ENCODE data around the gene PCSK2. TPM values are rescaled to one million over a fixed set of nuclear protein-coding genes. Genes with fewer than 3 reads are reported as not detected.

The PCSK2 gene
- total RNA-seq, 1 experiment from 2014 or later = not detected

GRCh38 chr20:17505636-17506517, 279.0 kb downstream of the PCSK2 start:
- TF ChIP-seq CTCF (IDR thresholded peaks at IDR 0.05; ENCODE audit: insufficient read depth in 1 of 2, low read depth in 1 of 2, low read length in 1 of 2, severe bottlenecking in 1 of 2, unreplicated experiment in 1 of 2) = no peak
- H3K9me3 ChIP-seq = no peaks in the 10 kb centered on the region
- no peaks in the 10 kb centered on the region for H3K27me3 ChIP-seq (replicated peaks; ENCODE audit: control insufficient read depth, insufficient read depth, low read length)
- peak overlapping the region; percentile 58 for H3K27ac Mint-ChIP-seq (ENCODE audit: unreplicated experiment)
- intact Hi-C loops (cut with micrococcal nuclease; ENCODE audit: unreplicated experiment) = loop anchor here (1.0 to 10.0 kb wide), 4 partner anchors 13 to 766 kb away; no protein-coding TSS in a partner anchor
- H3K36me3 ChIP-seq (ENCODE audit: control insufficient read depth, insufficient read depth, low read length) = no peaks in the 10 kb centered on the region
- CTCF ChIA-PET = interaction anchor here (0.6 to 2.2 kb wide), 10 partner anchors 8 to 704 kb away, joined by 3 to 9 read pairs (median 4); partner anchors contain the start of gene BFSP1
- H3K4me3 ChIP-seq (ENCODE audit: low read depth, low read length) = peak overlapping the region; percentile 37; the same call in 1 of the 2 replicates
- H3K4me1 ChIP-seq = peaks cover 12% of the 10 kb centered on the region; the same call in 1 of the 2 replicates
- peak overlapping the region; percentile 75 for H3K4me3 Mint-ChIP-seq (ENCODE audit: unreplicated experiment)
- no peaks in the 10 kb centered on the region for H3K9me3 Mint-ChIP-seq (ENCODE audit: unreplicated experiment)
- no peaks in the 10 kb centered on the region for H3K36me3 Mint-ChIP-seq (ENCODE audit: insufficient read depth, unreplicated experiment)
- POLR2A ChIA-PET = no interaction called here
- no peak for DNase-seq
- peaks cover 18% of the 10 kb centered on the region for H3K4me1 Mint-ChIP-seq (ENCODE audit: low read depth, unreplicated experiment)
- H3K27me3 Mint-ChIP-seq (ENCODE audit: insufficient read depth, unreplicated experiment) = no peaks in the 10 kb centered on the region
- BruUV-seq (replicated peaks) = no TSS peak

- Mint-ChIP-seq H3K4me1 (ENCODE audit: low read depth, unreplicated experiment) (peaks cover 18% of the 10 kb centered on the region), H3K27me3 (ENCODE audit: insufficient read depth, unreplicated experiment) (no peaks in the 10 kb centered on the region), H3K27ac (ENCODE audit: unreplicated experiment) (peak overlapping the region; percentile 1), H3K36me3 (ENCODE audit: insufficient read depth, unreplicated experiment) (no peaks in the 10 kb centered on the region), H3K4me3 (ENCODE audit: unreplicated experiment) (no peak overlapping the region), H3K9me3 (ENCODE audit: unreplicated experiment) (no peaks in the 10 kb centered on the region)
- H3K36me3 ChIP-seq (ENCODE audit: control insufficient read depth, insufficient read depth, low read length) = no peaks in the 10 kb centered on the region
- ChIA-PET POLR2A (no interaction called here), CTCF (no interaction called here)
- no peak for DNase-seq
- H3K4me1 ChIP-seq = peaks cover 12% of the 10 kb centered on the region; the same call in 1 of the 2 replicates
- intact Hi-C loops (cut with micrococcal nuclease; ENCODE audit: unreplicated experiment) = loop anchor here (5.0 to 10.0 kb wide), 2 partner anchors 388 to 765 kb away; no protein-coding TSS in a partner anchor
- TF ChIP-seq CTCF (IDR thresholded peaks at IDR 0.05; ENCODE audit: insufficient read depth in 1 of 2, low read depth in 1 of 2, low read length in 1 of 2, severe bottlenecking in 1 of 2, unreplicated experiment in 1 of 2) = no peak
- no TSS peak for BruUV-seq (replicated peaks)
- H3K9me3 ChIP-seq = no peaks in the 10 kb centered on the region
- no peak overlapping the region for H3K4me3 ChIP-seq (ENCODE audit: low read depth, low read length)
- no peaks in the 10 kb centered on the region for H3K27me3 ChIP-seq (replicated peaks; ENCODE audit: control insufficient read depth, insufficient read depth, low read length)
These were observed 280.2 kb downstream of the PCSK2 start for GRCh38 chr20:17507032-17507431.

- H3K27me3 ChIP-seq (replicated peaks; ENCODE audit: control insufficient read depth, insufficient read depth, low read length) = no peaks in the 10 kb centered on the region
- Mint-ChIP-seq H3K4me1 (ENCODE audit: low read depth, unreplicated experiment) (peaks cover 18% of the 10 kb centered on the region), H3K36me3 (ENCODE audit: insufficient read depth, unreplicated experiment) (no peaks in the 10 kb centered on the region), H3K27ac (ENCODE audit: unreplicated experiment) (peak overlapping the region; percentile 1), H3K4me3 (ENCODE audit: unreplicated experiment) (no peak overlapping the region), H3K27me3 (ENCODE audit: insufficient read depth, unreplicated experiment) (no peaks in the 10 kb centered on the region), H3K9me3 (ENCODE audit: unreplicated experiment) (no peaks in the 10 kb centered on the region)
- DNase-seq = no peak
- no peak overlapping the region for H3K4me3 ChIP-seq (ENCODE audit: low read depth, low read length)
- H3K36me3 ChIP-seq (ENCODE audit: control insufficient read depth, insufficient read depth, low read length) = no peaks in the 10 kb centered on the region
- intact Hi-C loops (cut with micrococcal nuclease; ENCODE audit: unreplicated experiment) = loop anchor here (5.0 to 10.0 kb wide), 2 partner anchors 387 to 765 kb away; no protein-coding TSS in a partner anchor
- BruUV-seq (replicated peaks) = no TSS peak
- POLR2A ChIA-PET = no interaction called here
- H3K9me3 ChIP-seq = no peaks in the 10 kb centered on the region
- TF ChIP-seq CTCF (IDR thresholded peaks at IDR 0.05; ENCODE audit: insufficient read depth in 1 of 2, low read depth in 1 of 2, low read length in 1 of 2, severe bottlenecking in 1 of 2, unreplicated experiment in 1 of 2) = no peak
- peaks cover 12% of the 10 kb centered on the region; the same call in 1 of the 2 replicates for H3K4me1 ChIP-seq
- CTCF ChIA-PET = interaction anchor here (1.2 kb wide), 1 partner anchor 142 kb away, joined by 4 read pairs; no protein-coding TSS in a partner anchor
These were observed 280.7 kb downstream of the PCSK2 start for GRCh38 chr20:17507531-17507930.
